IMR-90 (cell line): Measurements from ENCODE around the gene DLD. TPM values are rescaled to one million over a fixed set of nuclear protein-coding genes. Genes with fewer than 3 reads are reported as not detected.

ENCODE experiments used
- ATAC-seq: fragments of 200-7000 bp; cut with Tn5 transposase; 2 replicates; pipeline ENCODE4 v1.9.1; 2020; ENCODE audit warnings: low read depth, mild to moderate bottlenecking, moderate library complexity
- BruUV-seq: library from RNA; stranded (reverse); fragments of 400-500 nt; replicated peaks from 2 replicates; lab custom pipeline; 2021; lab: Mats Ljungman, UMichigan
- CTCF ChIA-PET: fragments of 300-600 bp; formaldehyde crosslinking; extraction: SDS; loops from one replicate; lab custom pipeline; 2021; ENCODE audit warnings: antibody characterized with exemption; lab: Yijun Ruan, JAX
- POLR2A ChIA-PET: fragments of 300-600 bp; sonication (Branson Sonifier 250); formaldehyde crosslinking; loops from one replicate; lab custom pipeline; 2022; ENCODE audit warnings: antibody characterized with exemption; ENCODE audit not compliant: unreplicated experiment; lab: Charles Lee
- DNase-seq: peaks from one replicate; pipeline ENCODE4 v3.0.0; 2013
- H2AFZ ChIP-seq: replicated peaks from 2 replicates; pipeline ENCODE3; 2013; ENCODE audit warnings: low read length, mild to moderate bottlenecking; ENCODE audit not compliant: poor library complexity
- H2AK5ac ChIP-seq: 2 replicates; pipeline ENCODE4 v1.6.1; 2013; ENCODE audit warnings: low read depth, low read length, inconsistent platforms
- H2AK9ac ChIP-seq: replicated peaks from 2 replicates; pipeline ENCODE3; 2013; ENCODE audit warnings: mild to moderate bottlenecking, low read depth, low read length, moderate library complexity; ENCODE audit not compliant: poor library complexity
- H2BK120ac ChIP-seq: 2 replicates; pipeline ENCODE4 v1.6.1; 2013; ENCODE audit warnings: low read depth, low read length, inconsistent platforms
- H2BK15ac ChIP-seq: 3 replicates; pipeline ENCODE4 v1.6.1; 2013; ENCODE audit warnings: low read depth, low read length, inconsistent platforms
- H2BK20ac ChIP-seq: 2 replicates; pipeline ENCODE4 v1.6.1; 2013; ENCODE audit warnings: low read depth, mild to moderate bottlenecking, inconsistent platforms, low read length, moderate library complexity
- H2BK5ac ChIP-seq: 2 replicates; pipeline ENCODE4 v1.6.1; 2013; ENCODE audit warnings: mild to moderate bottlenecking, low read depth, low read length, inconsistent platforms; ENCODE audit not compliant: poor library complexity, severe bottlenecking
- H3K14ac ChIP-seq: replicated peaks from 2 replicates; pipeline ENCODE4 v1.6.1; 2013; ENCODE audit warnings: low read depth, low read length, inconsistent platforms
- H3K18ac ChIP-seq: 2 replicates; pipeline ENCODE4 v1.6.1; 2013; ENCODE audit warnings: low read depth, low read length, control low read depth
- H3K23ac ChIP-seq: 2 replicates; pipeline ENCODE4 v1.6.1; 2013; ENCODE audit warnings: low read depth, low read length, inconsistent platforms
- H3K27ac ChIP-seq: 2 replicates; pipeline ENCODE4 v1.5.1; 2013; ENCODE audit warnings: mild to moderate bottlenecking, control low read depth, low read length; ENCODE audit not compliant: insufficient read depth
- H3K27me3 ChIP-seq: 2 replicates; pipeline ENCODE4 v1.6.1; 2013; ENCODE audit warnings: low read length; ENCODE audit not compliant: control insufficient read depth, insufficient read depth
- H3K36me3 ChIP-seq: 2 replicates; pipeline ENCODE4 v1.6.1; 2013; ENCODE audit warnings: low read length, mixed read lengths; ENCODE audit not compliant: control insufficient read depth, insufficient read depth
- H3K4ac ChIP-seq: 2 replicates; pipeline ENCODE4 v1.6.1; 2013; ENCODE audit warnings: low read depth, low read length, inconsistent platforms
- H3K4me1 ChIP-seq: 2 replicates; pipeline ENCODE4 v1.6.1; 2013; ENCODE audit warnings: low read length, mixed read lengths; ENCODE audit not compliant: control insufficient read depth, insufficient read depth
- H3K4me2 ChIP-seq: 2 replicates; pipeline ENCODE4 v1.6.1; 2013; ENCODE audit warnings: low read depth, mild to moderate bottlenecking, control low read depth, low read length, moderate library complexity
- H3K4me3 ChIP-seq: 2 replicates; pipeline ENCODE4 v1.5.1; 2013; ENCODE audit warnings: low read depth, mild to moderate bottlenecking, control low read depth, low read length, moderate library complexity; ENCODE audit not compliant: insufficient read depth
- H3K56ac ChIP-seq: 2 replicates; pipeline ENCODE4 v1.6.1; 2013; ENCODE audit warnings: low read length, inconsistent platforms; ENCODE audit not compliant: insufficient read depth; ENCODE audit errors: extremely low read depth
- H3K79me1 ChIP-seq, 2 experiments: 2 replicates each; pipeline ENCODE4 v1.6.1; 2013; ENCODE audit warnings: low read length in 2 of 2, inconsistent platforms in 1 of 2, low read depth in 1 of 2
- H3K9ac ChIP-seq: 2 replicates; pipeline ENCODE4 v1.6.1; 2013; ENCODE audit warnings: low read depth, low read length, control low read depth
- H3K9me1 ChIP-seq: 2 replicates; pipeline ENCODE4 v1.6.1; 2013; ENCODE audit warnings: low read length, inconsistent platforms; ENCODE audit not compliant: insufficient read depth
- H3K9me3 ChIP-seq: 2 replicates; pipeline ENCODE4 v1.6.1; 2013; ENCODE audit warnings: low read length; ENCODE audit not compliant: control insufficient read depth, insufficient read depth
- H4K20me1 ChIP-seq: 2 replicates; pipeline ENCODE4 v1.6.1; 2013; ENCODE audit warnings: low read length, inconsistent platforms; ENCODE audit not compliant: insufficient read depth
- H4K5ac ChIP-seq: 2 replicates; pipeline ENCODE4 v1.6.1; 2013; ENCODE audit warnings: mild to moderate bottlenecking, low read depth, low read length, control low read depth
- H4K8ac ChIP-seq, 2 experiments: 2 replicates each; pipeline ENCODE4 v1.6.1; 2013; ENCODE audit warnings: low read depth in 2 of 2, low read length in 2 of 2, control low read depth in 1 of 2, inconsistent platforms in 1 of 2
- H4K91ac ChIP-seq: 2 replicates; pipeline ENCODE4 v1.6.1; 2013; ENCODE audit warnings: low read depth, low read length, inconsistent platforms; ENCODE audit not compliant: insufficient read depth
- BHLHE40 ChIP-seq: fragments of 150-350 bp; IDR thresholded peaks from 2 replicates; pipeline ENCODE4 v1.6.1; 2016; ENCODE audit warnings: mild to moderate bottlenecking, low read depth, low read length
- CEBPB ChIP-seq: IDR thresholded peaks from 2 replicates; pipeline ENCODE4 v1.6.1; 2012; ENCODE audit warnings: low read depth, low read length, improper control_type of control experiment
- CHD1 ChIP-seq: IDR thresholded peaks from 2 replicates; pipeline ENCODE4 v1.6.1; 2012; ENCODE audit warnings: low read depth, low read length, improper control_type of control experiment
- CTCF ChIP-seq: conservative IDR thresholded peaks from 2 replicates; pipeline ENCODE4 v1.5.1; 2012; ENCODE audit warnings: mild to moderate bottlenecking, low read depth, low read length, improper control_type of control experiment
- FOS ChIP-seq: fragments of 150-350 bp; IDR thresholded peaks from 2 replicates; pipeline ENCODE4 v1.6.1; 2016; ENCODE audit warnings: low read depth, low read length
- MAFK ChIP-seq: IDR thresholded peaks from 2 replicates; pipeline ENCODE4 v1.6.1; 2012; ENCODE audit warnings: low read depth, low read length, improper control_type of control experiment
- MAZ ChIP-seq: IDR thresholded peaks from 2 replicates; pipeline ENCODE4 v1.6.1; 2012; ENCODE audit warnings: low read depth, mild to moderate bottlenecking, low read length, improper control_type of control experiment, moderate library complexity, borderline replicate concordance
- MXI1 ChIP-seq: IDR thresholded peaks from 2 replicates; pipeline ENCODE4 v1.6.1; 2012; ENCODE audit warnings: low read depth, mild to moderate bottlenecking, low read length, moderate library complexity, borderline replicate concordance
- NFE2L2 ChIP-seq: fragments of 150-350 bp; IDR thresholded peaks from 2 replicates; pipeline ENCODE4 v1.6.1; 2016; ENCODE audit warnings: low read depth, mild to moderate bottlenecking, low read length
- POLR2A ChIP-seq: IDR thresholded peaks from 2 replicates; pipeline ENCODE4 v1.6.1; 2012; ENCODE audit warnings: mild to moderate bottlenecking, low read depth, low read length
- RAD21 ChIP-seq: IDR thresholded peaks from 2 replicates; pipeline ENCODE4 v1.6.1; 2012; ENCODE audit warnings: low read length, improper control_type of control experiment
- RCOR1 ChIP-seq: IDR thresholded peaks from 2 replicates; pipeline ENCODE4 v1.6.1; 2012; ENCODE audit warnings: mild to moderate bottlenecking, low read length, improper control_type of control experiment; ENCODE audit not compliant: insufficient replicate concordance
- RFX5 ChIP-seq: IDR thresholded peaks from 2 replicates; pipeline ENCODE4 v1.8.0; 2012; ENCODE audit warnings: low read depth, mild to moderate bottlenecking, low read length, moderate library complexity
- SMC3 ChIP-seq: fragments of 150-350 bp; IDR thresholded peaks from 2 replicates; pipeline ENCODE4 v1.6.1; 2016; ENCODE audit warnings: low read depth, mild to moderate bottlenecking, antibody characterized with exemption, low read length, moderate library complexity
- USF2 ChIP-seq: fragments of 150-350 bp; IDR thresholded peaks from 2 replicates; pipeline ENCODE4 v1.6.1; 2017; ENCODE audit warnings: mild to moderate bottlenecking, antibody characterized with exemption, low read length, low read depth
- WGBS, 2 experiments: methylation state at CpG; one replicate each; pipeline versions ENCODE4 v1.1.5 to v1.1.7; 2013; ENCODE audit warnings: missing lambda C conversion rate in 2 of 2; ENCODE audit not compliant: insufficient read length in 1 of 2; ENCODE audit errors: extremely low coverage in 2 of 2; 5-methylcytosine and 5-hydroxymethylcytosine counted together
- dilution Hi-C: fragments of 300-500 bp; cut with HindIII; formaldehyde crosslinking; loops from one replicate; pipeline ENCODE4 v1.14.3; 2018; ENCODE audit warnings: low sequenced_read_pairs; ENCODE audit not compliant: unreplicated experiment
- in situ Hi-C: fragments of 300-500 bp; cut with MboI; formaldehyde crosslinking; loops from 3 replicates; pipeline ENCODE4 v1.14.3; 2019; ENCODE audit warnings: low sequenced_read_pairs, inconsistent platforms, mixed read lengths
- intact Hi-C: fragments of 100-400 bp; cut with micrococcal nuclease; formaldehyde crosslinking; loops from 2 replicates; pipeline ENCODE4 v1.10.0; 2022
- polyA plus RNA-seq, 3 experiments: library from polyadenylated mRNA; depleted of rRNA; stranded (reverse); fragments of >200 nt; gene quantifications; 2 replicates each; pipeline ENCODE4 v1.2.3, GENCODE V29; 2012; ENCODE audit warnings: low replicate concordance in 1 of 3
- total RNA-seq: library from RNA; depleted of rRNA; stranded (reverse); fragments of >200 nt; gene quantifications from 2 replicates; pipeline ENCODE4 v1.2.3, GENCODE V29; 2012
- TF ChIP-seq, protein P1 (sequence below): fragments of 150-350 bp; IDR thresholded peaks from 2 replicates; pipeline ENCODE4 v1.6.1; 2016; ENCODE audit warnings: low read depth, mild to moderate bottlenecking, low read length, moderate library complexity, borderline replicate concordance

DLD gene
- total and polyA plus RNA-seq, 2 of the 4 experiments (the other 2 are of a cell fraction) = 121 to 361 TPM

- Histone ChIP-seq H3K23ac (no peak overlapping the region), H2BK15ac (no peak overlapping the region), H3K4me2 (no peak overlapping the region), H3K4me1 (no peaks in the 10 kb centered on the region), H2BK20ac (no peak overlapping the region), H3K27ac (no peak overlapping the region), H3K56ac (no peak overlapping the region), H3K14ac (no peak overlapping the region), H3K18ac (no peak overlapping the region), H4K91ac (no peak overlapping the region), H2AK9ac (no peak overlapping the region), H3K9me1 (no peaks in the 10 kb centered on the region), H2AFZ (no peak overlapping the region), H3K79me1 (no peaks in the 10 kb centered on the region), H2BK120ac (no peak overlapping the region), H4K20me1 (no peaks in the 10 kb centered on the region), H4K5ac (no peak overlapping the region), H2BK5ac (no peak overlapping the region), H3K27me3 (peaks cover 13% of the 10 kb centered on the region), H3K36me3 (no peaks in the 10 kb centered on the region), H3K9ac (no peak overlapping the region), H2AK5ac (no peak overlapping the region), H3K4ac (no peak overlapping the region), H4K8ac (no peak overlapping the region), H3K9me3 (no peaks in the 10 kb centered on the region), H3K4me3 (no peak overlapping the region)
- ATAC-seq (no peak), DNase-seq (no peak)
- ChIA-PET POLR2A (no interaction called here), CTCF (no interaction called here)
- in situ Hi-C loops = loop anchor here (5.0 to 10.0 kb wide), 2 partner anchors 126 to 408 kb away; partner anchors contain the start of gene CBLL1
- intact Hi-C loops = loop anchor here (10.0 kb wide), 1 partner anchor 666 kb away; no protein-coding TSS in a partner anchor
- TF ChIP-seq, protein P1, sequence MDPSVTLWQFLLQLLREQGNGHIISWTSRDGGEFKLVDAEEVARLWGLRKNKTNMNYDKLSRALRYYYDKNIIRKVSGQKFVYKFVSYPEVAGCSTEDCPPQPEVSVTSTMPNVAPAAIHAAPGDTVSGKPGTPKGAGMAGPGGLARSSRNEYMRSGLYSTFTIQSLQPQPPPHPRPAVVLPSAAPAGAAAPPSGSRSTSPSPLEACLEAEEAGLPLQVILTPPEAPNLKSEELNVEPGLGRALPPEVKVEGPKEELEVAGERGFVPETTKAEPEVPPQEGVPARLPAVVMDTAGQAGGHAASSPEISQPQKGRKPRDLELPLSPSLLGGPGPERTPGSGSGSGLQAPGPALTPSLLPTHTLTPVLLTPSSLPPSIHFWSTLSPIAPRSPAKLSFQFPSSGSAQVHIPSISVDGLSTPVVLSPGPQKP = no peak
- TF ChIP-seq MAFK (no peak), RAD21 (no peak), POLR2A (no peak), USF2 (no peak), SMC3 (no peak), RCOR1 (no peak), NFE2L2 (no peak), BHLHE40 (no peak), MXI1 (no peak), CEBPB (no peak), FOS (no peak), CTCF (no peak), RFX5 (no peak), CHD1 (no peak), MAZ (no peak)
- no TSS peak for BruUV-seq
- 82% methylated on average over 3 of the region's 5 CpGs; no CpG with 5 or more reads in 1 of the 2 experiments for WGBS, 2 experiments
- dilution Hi-C loops = no loop called here
These were observed 20.5 kb upstream of the DLD start for GRCh38 chr7:107870427-107871000.
